Measurements from ENCODE around the gene RHEB.

DNA sequence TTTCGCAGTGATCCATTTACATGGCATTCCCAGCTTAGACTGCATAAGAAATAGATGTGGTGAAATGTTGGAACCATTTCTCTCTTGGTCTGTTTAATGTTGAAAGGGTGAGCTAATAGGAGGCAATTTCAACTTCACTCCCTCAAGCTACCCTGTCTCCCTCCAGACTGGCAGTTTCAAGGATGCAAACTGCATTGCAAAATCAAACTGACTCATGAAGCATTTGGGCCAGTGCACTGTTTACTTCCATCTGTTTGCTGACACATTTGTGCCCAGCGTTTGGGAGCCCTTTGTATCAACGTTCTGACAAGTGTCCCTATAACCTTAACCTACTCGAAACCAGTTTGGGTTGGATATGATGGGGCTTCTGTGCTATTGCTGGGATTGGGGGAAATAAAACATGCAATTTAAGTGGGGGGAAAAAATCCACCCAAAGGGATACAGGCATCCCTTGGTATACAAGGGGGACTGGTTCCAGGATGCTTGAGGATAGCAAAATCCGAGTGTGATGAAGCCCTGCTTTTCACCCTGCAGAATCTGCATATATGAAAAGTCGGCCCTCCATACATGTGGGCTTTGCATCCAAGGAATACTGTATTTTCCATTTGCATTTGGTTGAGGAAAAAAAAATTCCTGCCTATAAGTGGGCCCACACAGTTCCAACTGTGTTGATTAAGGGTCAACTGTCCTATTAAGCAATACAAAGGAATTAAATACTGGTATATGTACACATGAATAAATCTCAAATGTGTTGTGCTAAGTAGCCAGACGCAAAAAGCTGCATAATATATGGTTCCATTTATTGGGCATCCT lies 15.6 kb downstream of the RHEB start:
- no peak for TF ChIP-seq GATA2 (IDR thresholded peaks at IDR 0.05; ENCODE audit: low read depth, low read length)
- TF ChIP-seq GATA3 (IDR thresholded peaks at IDR 0.05; ENCODE audit: low read depth, low read length) = no peak
